ENCODE data around the gene ELP2.

Gene ELP2

DNA sequence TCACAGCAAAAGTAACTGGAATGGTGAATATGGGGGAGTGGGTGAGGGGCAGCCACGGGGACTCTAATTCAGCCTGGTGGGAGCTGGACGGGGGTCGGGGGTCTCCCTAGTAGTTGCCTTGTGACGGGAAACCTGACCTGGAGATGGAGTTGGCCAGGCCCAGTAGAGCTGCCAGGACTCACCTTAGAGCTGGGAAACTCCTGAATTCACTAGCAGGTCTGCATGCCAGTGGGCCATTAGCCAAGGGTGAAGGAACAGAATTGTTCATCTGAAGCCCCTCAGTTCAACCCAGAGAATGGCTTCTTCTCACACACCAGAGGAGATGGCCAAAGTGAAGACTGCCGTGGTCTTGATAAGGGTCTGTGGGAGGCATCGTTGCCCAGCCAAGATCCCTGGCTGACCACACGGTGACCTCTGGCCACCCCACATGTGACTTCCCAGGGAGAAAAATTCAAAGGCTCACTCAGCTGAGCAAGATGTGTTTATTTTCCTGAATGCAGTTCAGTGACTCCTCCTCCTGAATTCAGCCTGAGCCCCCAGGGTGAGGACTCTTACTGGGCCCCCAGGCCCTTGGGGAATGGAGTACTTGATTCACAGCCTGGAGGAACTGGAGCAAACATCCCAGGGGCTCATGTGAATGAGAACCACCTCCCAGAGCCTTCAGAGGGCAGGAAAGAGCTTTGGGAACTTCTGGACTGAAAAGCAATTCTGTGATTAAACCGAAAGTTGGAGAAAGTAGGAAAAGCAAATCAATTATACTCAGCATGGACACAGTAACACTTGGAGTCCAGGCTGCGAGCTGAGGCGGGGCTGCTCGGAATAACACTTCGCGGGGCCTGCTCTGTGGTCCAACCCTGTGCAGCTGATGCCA is 82.8 kb downstream of the ELP2 start:
- DNase-seq (ENCODE audit: low read depth in 1 of 2, low spot score in 1 of 2): no peak

GRCh38 chr18:36214811-36215210 is 85.1 kb downstream of the ELP2 start:
- no peak for DNase-seq (ENCODE audit: low read depth in 1 of 2, low spot score in 1 of 2)

- DNase-seq (ENCODE audit: low read depth in 1 of 2, low spot score in 1 of 2): no peak
These were observed 85.9 kb downstream of the ELP2 start for GRCh38 chr18:36215577-36215976.

GRCh38 chr18:36217348-36217747 is 87.6 kb downstream of the ELP2 start:
- DNase-seq (ENCODE audit: low read depth in 1 of 2, low spot score in 1 of 2): no peak

GRCh38 chr18:36229188-36229587 is 99.5 kb downstream of the ELP2 start:
- no peak for DNase-seq (ENCODE audit: low read depth in 1 of 2, low spot score in 1 of 2)

Data from activated CD4-positive, alpha-beta T cell treated with anti-CD3 and anti-CD28 coated beads, Interleukin-2, amount 50 U/mL, for 24 hours (primary cell).